HepG2 (cell line): Measurements from ENCODE around the gene CASP1. TPM values are rescaled to one million over a fixed set of nuclear protein-coding genes. Genes with fewer than 3 reads are reported as not detected.

Source experiments
- ATF1 ChIP-seq: IDR thresholded peaks from 2 replicates; pipeline ENCODE4 v1.6.1; 2016; ENCODE audit warnings: mild to moderate bottlenecking, control low read depth
- HDAC2 ChIP-seq: sonication (generic); formaldehyde crosslinking; IDR thresholded peaks from 2 replicates; pipeline ENCODE4 v1.4.0; 2020; ENCODE audit warnings: missing genetic modification reagents
- HIVEP1 ChIP-seq: sonication (generic); formaldehyde crosslinking; IDR thresholded peaks from 2 replicates; pipeline ENCODE4 v1.4.0; 2020; ENCODE audit warnings: mild to moderate bottlenecking, missing genetic modification reagents
- HOXD1 ChIP-seq: sonication (generic); formaldehyde crosslinking; IDR thresholded peaks from 2 replicates; pipeline ENCODE4 v1.5.0; 2020; ENCODE audit warnings: missing genetic modification reagents
- IRF2 ChIP-seq: IDR thresholded peaks from 2 replicates; pipeline ENCODE4 v1.6.1; 2018; ENCODE audit warnings: missing genetic modification reagents, missing compliant biosample characterization
- KLF12 ChIP-seq: sonication (generic); formaldehyde crosslinking; IDR thresholded peaks from 2 replicates; pipeline ENCODE4 v1.4.0; 2020; ENCODE audit warnings: missing genetic modification reagents, borderline replicate concordance
- POLR2A ChIP-seq, 2 experiments: IDR thresholded peaks; 2 replicates each; pipeline ENCODE4 v1.6.1; 2011; ENCODE audit warnings: low read depth in 2 of 2, low read length in 2 of 2, mild to moderate bottlenecking in 1 of 2, moderate library complexity in 1 of 2; ENCODE audit not compliant: insufficient read depth in 1 of 2
- POLR2G ChIP-seq: fragments of 200-400 bp; formaldehyde crosslinking; IDR thresholded peaks from 2 replicates; pipeline ENCODE4 v1.6.1; 2018; ENCODE audit warnings: mild to moderate bottlenecking, low read depth, low read length, moderate library complexity
- RCOR2 ChIP-seq: IDR thresholded peaks from 2 replicates; pipeline ENCODE4 v1.6.1; 2016; ENCODE audit warnings: missing biosample characterization, missing genetic modification reagents
- SAP130 ChIP-seq: IDR thresholded peaks from 2 replicates; pipeline ENCODE4 v1.6.1; 2016; ENCODE audit warnings: low read depth
- ZBTB38 ChIP-seq: sonication (generic); formaldehyde crosslinking; IDR thresholded peaks from 2 replicates; pipeline ENCODE4 v1.5.1; 2020; ENCODE audit warnings: mild to moderate bottlenecking, missing genetic modification reagents
- ZNF644 ChIP-seq: IDR thresholded peaks from 2 replicates; pipeline ENCODE4 v1.6.1; 2016; ENCODE audit warnings: low read depth
- polyA plus RNA-seq, 8 experiments: library from polyadenylated mRNA; depleted of rRNA in 3 of 8; stranded (reverse) in 7 of 8; unstranded in 1 of 8; fragments of >200 nt; fragmentation: Illumina TruSeq in 4 of 8; extraction: Trizol in 4 of 8; gene quantifications; 2 replicates each; pipeline versions ENCODE4 v1.2.1 to v1.2.3, GENCODE V29; 2011 to 2016; ENCODE audit warnings: low read depth in 4 of 8, missing spikeins in 1 of 8, mixed read lengths in 1 of 8; ENCODE audit not compliant: insufficient read depth in 1 of 8
- total RNA-seq, 5 experiments: library from RNA; depleted of rRNA; stranded (reverse); fragments of >200 nt; fragmentation: Illumina TruSeq; extraction: Trizol; gene quantifications; 2 replicates each; pipeline ENCODE4 v1.2.3, GENCODE V29; 2016; ENCODE audit warnings: low read depth in 1 of 5
- TF ChIP-seq, protein P1 (sequence below): sonication (generic); formaldehyde crosslinking; IDR thresholded peaks from 2 replicates; pipeline ENCODE4 v1.5.1; 2020; ENCODE audit warnings: mild to moderate bottlenecking, missing genetic modification reagents, borderline replicate concordance
- TF ChIP-seq, protein P2 (sequence below): sonication (generic); formaldehyde crosslinking; IDR thresholded peaks from 2 replicates; pipeline ENCODE4 v1.8.1; 2023; ENCODE audit warnings: mild to moderate bottlenecking, missing genetic modification reagents
- TF ChIP-seq, protein P3 (sequence below): sonication (generic); formaldehyde crosslinking; IDR thresholded peaks from 2 replicates; pipeline ENCODE4 v1.4.0; 2020; ENCODE audit warnings: mild to moderate bottlenecking, missing genetic modification reagents
- TF ChIP-seq, protein P4 (sequence below): fragments of 450-650 bp; IDR thresholded peaks from 2 replicates; pipeline ENCODE4 v1.6.1; 2016
- TF ChIP-seq, protein P5 (sequence below): sonication (generic); formaldehyde crosslinking; IDR thresholded peaks from 2 replicates; pipeline ENCODE4 v1.4.0; 2020; ENCODE audit warnings: mild to moderate bottlenecking, missing genetic modification reagents

The CASP1 gene
- total and polyA plus RNA-seq, 2 of the 13 experiments (the other 11 are each of a cell fraction or from before 2014, with no cell fraction given), result 0.34 to 5.2 TPM

DNA sequence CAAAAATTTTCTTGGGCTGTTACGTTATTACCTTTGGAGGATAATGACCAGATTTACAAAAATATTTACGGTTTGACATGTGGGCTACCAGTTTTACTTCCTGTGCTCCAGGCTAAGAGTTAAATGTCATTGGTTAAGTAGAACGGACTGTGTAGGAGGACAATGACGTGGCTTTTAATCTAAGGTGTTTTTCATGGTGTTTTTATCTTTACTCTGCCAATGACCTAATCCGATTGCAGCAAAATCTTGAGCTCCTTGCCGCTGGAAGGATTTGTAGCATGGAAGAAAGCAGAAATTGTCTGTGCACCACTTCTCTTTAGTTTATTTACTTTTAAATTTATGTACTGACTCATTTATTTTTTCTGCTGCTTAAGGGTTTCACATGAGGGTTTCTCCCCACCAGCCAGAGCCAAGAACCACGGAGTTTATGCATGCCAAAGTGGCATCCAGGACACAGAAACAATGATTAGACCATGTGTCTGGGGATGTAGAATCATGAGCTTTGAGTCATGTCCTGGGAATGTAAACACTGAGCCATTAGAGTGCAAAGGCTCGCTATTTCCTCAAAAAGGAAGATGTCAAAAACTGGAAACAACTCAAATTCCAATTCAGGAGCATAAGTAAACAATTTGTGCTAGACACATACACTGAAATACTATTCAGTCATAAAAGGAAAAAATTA, 12.1 kb upstream of the CASP1 start (continued):
- TF ChIP-seq, protein P1, sequence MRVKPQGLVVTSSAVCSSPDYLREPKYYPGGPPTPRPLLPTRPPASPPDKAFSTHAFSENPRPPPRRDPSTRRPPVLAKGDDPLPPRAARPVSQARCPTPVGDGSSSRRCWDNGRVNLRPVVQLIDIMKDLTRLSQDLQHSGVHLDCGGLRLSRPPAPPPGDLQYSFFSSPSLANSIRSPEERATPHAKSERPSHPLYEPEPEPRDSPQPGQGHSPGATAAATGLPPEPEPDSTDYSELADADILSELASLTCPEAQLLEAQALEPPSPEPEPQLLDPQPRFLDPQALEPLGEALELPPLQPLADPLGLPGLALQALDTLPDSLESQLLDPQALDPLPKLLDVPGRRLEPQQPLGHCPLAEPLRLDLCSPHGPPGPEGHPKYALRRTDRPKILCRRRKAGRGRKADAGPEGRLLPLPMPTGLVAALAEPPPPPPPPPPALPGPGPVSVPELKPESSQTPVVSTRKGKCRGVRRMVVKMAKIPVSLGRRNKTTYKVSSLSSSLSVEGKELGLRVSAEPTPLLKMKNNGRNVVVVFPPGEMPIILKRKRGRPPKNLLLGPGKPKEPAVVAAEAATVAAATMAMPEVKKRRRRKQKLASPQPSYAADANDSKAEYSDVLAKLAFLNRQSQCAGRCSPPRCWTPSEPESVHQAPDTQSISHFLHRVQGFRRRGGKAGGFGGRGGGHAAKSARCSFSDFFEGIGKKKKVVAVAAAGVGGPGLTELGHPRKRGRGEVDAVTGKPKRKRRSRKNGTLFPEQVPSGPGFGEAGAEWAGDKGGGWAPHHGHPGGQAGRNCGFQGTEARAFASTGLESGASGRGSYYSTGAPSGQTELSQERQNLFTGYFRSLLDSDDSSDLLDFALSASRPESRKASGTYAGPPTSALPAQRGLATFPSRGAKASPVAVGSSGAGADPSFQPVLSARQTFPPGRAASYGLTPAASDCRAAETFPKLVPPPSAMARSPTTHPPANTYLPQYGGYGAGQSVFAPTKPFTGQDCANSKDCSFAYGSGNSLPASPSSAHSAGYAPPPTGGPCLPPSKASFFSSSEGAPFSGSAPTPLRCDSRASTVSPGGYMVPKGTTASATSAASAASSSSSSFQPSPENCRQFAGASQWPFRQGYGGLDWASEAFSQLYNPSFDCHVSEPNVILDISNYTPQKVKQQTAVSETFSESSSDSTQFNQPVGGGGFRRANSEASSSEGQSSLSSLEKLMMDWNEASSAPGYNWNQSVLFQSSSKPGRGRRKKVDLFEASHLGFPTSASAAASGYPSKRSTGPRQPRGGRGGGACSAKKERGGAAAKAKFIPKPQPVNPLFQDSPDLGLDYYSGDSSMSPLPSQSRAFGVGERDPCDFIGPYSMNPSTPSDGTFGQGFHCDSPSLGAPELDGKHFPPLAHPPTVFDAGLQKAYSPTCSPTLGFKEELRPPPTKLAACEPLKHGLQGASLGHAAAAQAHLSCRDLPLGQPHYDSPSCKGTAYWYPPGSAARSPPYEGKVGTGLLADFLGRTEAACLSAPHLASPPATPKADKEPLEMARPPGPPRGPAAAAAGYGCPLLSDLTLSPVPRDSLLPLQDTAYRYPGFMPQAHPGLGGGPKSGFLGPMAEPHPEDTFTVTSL (CRISPR knock-in tag), result peak; percentile 97; the same call in 1 of the 2 replicates
- peak; percentile 93 for TF ChIP-seq IRF2 (CRISPR knock-in tag)
- TF ChIP-seq HOXD1 (CRISPR knock-in tag), result peak; percentile 50; the same call in 1 of the 2 replicates
- 0 out of 2 replicates have a peak, but pooled peaks have one; percentile 36 for TF ChIP-seq KLF12 (CRISPR knock-in tag)
- TF ChIP-seq, protein P2, sequence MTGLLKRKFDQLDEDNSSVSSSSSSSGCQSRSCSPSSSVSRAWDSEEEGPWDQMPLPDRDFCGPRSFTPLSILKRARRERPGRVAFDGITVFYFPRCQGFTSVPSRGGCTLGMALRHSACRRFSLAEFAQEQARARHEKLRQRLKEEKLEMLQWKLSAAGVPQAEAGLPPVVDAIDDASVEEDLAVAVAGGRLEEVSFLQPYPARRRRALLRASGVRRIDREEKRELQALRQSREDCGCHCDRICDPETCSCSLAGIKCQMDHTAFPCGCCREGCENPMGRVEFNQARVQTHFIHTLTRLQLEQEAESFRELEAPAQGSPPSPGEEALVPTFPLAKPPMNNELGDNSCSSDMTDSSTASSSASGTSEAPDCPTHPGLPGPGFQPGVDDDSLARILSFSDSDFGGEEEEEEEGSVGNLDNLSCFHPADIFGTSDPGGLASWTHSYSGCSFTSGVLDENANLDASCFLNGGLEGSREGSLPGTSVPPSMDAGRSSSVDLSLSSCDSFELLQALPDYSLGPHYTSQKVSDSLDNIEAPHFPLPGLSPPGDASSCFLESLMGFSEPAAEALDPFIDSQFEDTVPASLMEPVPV (CRISPR knock-in tag), result no peak
- TF ChIP-seq, protein P3, sequence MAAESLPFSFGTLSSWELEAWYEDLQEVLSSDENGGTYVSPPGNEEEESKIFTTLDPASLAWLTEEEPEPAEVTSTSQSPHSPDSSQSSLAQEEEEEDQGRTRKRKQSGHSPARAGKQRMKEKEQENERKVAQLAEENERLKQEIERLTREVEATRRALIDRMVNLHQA, result no peak
- TF ChIP-seq POLR2G, result no peak
- peak; percentile 89 for TF ChIP-seq RCOR2 (CRISPR knock-in tag)
- TF ChIP-seq SAP130 (CRISPR knock-in tag), result peak; percentile 83
- TF ChIP-seq HIVEP1 (CRISPR knock-in tag), result no peak
- TF ChIP-seq ZNF644, result peak; percentile 94
- peak; percentile 96 for TF ChIP-seq HDAC2
- TF ChIP-seq, protein P4, sequence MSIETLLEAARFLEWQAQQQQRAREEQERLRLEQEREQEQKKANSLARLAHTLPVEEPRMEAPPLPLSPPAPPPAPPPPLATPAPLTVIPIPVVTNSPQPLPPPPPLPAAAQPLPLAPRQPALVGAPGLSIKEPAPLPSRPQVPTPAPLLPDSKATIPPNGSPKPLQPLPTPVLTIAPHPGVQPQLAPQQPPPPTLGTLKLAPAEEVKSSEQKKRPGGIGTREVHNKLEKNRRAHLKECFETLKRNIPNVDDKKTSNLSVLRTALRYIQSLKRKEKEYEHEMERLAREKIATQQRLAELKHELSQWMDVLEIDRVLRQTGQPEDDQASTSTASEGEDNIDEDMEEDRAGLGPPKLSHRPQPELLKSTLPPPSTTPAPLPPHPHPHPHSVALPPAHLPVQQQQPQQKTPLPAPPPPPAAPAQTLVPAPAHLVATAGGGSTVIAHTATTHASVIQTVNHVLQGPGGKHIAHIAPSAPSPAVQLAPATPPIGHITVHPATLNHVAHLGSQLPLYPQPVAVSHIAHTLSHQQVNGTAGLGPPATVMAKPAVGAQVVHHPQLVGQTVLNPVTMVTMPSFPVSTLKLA, result peak; percentile 66
- no peak for TF ChIP-seq ZBTB38
- TF ChIP-seq POLR2A (IDR thresholded peaks at IDR 0.05; ENCODE audit: insufficient read depth in 1 of 2, low read depth in 2 of 2, low read length in 2 of 2), result no peak
- TF ChIP-seq, protein P5, sequence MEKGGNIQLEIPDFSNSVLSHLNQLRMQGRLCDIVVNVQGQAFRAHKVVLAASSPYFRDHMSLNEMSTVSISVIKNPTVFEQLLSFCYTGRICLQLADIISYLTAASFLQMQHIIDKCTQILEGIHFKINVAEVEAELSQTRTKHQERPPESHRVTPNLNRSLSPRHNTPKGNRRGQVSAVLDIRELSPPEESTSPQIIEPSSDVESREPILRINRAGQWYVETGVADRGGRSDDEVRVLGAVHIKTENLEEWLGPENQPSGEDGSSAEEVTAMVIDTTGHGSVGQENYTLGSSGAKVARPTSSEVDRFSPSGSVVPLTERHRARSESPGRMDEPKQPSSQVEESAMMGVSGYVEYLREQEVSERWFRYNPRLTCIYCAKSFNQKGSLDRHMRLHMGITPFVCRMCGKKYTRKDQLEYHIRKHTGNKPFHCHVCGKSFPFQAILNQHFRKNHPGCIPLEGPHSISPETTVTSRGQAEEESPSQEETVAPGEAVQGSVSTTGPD (CRISPR knock-in tag), result no peak
- peak; percentile 43; the same call in 1 of the 2 replicates for TF ChIP-seq ATF1 (CRISPR knock-in tag)
